Activated CD4-positive, CD25-positive, alpha-beta regulatory T cell treated with anti-CD3 and anti-CD28 coated beads, Interleukin-2, amount 50 U/mL, for 24 hours (primary cell): ENCODE measurements around the gene ADM2.
A peak's percentile ranks its signal among the peaks of the same experiment; 100 is the strongest.
"Not testable (repeated sequence)": the region's sequence is repeated elsewhere in the genome, so short reads cannot be mapped to it uniquely, and the experiment has no call there.

ENCODE experiments used
- ATAC-seq, 2 donors: fragments of 150-1000 bp; cut with Tn5 transposase; one replicate each; pipeline ENCODE4 v1.10.0; 2021; ENCODE audit warnings: mild to moderate bottlenecking in 1 of 2, moderate library complexity in 1 of 2

Gene ADM2

DNA sequence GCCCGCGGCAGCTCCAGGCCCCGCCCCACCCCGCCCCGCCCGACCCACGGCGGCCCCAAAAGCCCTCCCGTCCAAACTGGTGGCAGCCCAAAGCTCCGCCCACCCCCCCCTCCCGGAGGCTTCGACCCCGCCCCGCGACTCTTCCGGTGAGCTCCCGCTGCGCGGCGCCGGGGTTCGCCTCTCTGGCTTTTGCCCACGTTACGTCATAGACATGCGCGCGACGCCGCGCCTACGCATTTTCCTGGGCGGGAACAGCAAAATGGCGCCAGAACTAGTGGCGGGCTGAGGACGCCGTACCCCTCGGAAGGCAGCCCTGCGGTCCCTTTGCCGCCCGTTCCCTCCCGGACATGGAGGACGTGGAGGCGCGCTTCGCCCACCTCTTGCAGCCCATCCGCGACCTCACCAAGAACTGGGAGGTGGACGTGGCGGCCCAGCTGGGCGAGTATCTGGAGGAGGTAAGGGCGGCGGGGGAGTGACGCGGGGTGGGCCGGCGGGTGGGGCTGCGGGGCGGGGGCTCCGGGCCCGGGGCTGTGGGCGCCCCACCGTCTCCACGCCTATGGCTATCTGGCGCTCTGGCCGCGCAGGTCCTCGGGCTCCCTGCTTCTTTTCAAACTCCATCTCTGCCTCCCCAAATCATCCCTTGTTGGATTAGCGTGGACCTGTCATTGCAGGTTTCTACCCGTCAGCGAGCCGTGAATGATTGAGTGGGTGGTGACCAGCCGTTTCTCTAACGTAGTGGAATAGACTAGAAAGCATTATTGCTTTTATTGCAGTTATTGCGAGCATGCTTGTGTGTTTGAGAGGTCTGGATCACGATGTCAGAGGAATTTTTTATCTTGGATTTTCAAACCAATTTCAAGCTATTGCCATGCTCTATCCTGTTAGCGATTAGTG, 26.9 kb downstream of the ADM2 start, which contains the start of gene NCAPH2:
Gene NCAPH2 (plus strand): TSS at position 234 of the 894 bp plus-strand sequence. CDS start 114 bp downstream, at position 348.
- peak; percentile 67 to 79 for ATAC-seq

DNA sequence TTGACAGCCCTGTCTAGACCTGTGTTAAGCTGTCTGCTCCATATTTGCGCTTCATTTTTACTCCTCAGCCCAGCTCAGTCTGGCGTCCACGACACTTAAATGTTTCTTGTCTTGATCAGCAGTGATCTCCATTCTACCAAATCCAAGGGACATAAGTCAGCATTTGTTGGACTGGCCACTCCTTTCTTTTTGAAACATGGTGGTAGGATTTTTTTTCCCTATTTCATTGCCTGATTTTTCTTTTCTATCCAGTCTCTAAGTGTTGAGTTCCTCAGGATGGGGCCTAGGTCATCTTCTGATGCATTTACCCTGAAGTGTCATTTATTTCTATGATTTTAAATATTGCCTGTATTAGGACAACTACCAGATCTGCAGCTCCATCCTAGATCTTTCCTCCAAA, 27.6 kb downstream of the ADM2 start:
- no peak for ATAC-seq

DNA sequence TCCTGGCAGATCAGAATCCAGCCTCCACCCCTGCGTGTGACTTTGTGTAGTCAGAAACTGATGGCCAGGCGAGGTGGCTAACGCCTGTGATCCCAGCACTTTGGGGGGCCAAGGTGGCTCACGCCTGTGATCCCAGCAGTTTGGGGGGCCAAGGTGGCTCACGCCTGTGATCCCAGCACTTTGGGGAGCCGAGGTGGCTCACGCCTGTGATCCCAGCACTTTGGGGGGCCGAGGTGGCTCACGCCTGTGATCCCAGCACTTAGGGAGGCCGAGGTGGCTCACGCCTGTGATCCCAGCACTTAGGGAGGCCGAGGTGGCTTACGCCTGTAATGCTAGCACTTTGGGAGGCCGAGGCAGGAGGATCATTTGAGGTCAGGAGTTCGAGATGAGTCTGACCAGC, 31.8 kb downstream of the ADM2 start:
- no peak for ATAC-seq

DNA sequence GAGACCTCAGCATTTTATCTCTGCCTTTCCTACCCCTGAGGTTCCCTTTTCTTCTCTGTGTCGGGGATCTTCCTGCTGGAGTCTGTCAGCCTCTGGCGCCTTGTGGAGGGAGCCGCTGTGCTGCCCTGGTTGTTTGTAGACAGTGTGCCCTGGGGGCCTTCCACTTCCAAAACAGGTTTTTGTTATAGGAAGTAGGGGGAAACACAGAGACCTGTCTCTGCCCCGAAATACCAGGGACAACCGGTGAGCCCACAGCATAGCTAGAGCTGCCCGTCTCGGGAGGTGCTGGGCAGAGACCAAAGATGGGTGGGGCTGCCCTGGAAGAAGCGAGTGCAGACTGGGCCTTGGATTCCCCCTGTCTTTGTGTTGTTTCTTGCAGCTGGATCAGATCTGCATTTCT, 34.7 kb downstream of the ADM2 start:
- ATAC-seq: no peak

DNA sequence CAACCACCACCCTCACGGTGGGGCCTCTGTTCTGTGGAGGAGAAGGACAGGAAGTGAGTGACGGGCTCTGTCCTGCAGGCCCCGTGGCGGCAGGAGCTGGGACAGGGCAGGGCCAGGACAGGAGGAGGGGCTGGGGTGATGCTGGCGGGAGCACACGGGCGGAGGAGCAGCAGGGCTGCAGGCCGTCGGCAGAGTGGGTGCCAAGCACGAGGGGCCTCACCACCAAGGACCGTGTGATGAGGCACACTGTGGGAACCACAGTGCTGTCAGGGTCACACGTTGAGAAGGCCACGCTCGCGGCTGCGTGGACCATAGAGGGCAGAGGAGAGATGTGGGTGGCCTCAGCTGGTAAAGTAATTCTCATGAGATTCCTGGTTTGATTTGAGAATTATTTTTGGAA, 35.5 kb downstream of the ADM2 start:
- no peak for ATAC-seq

DNA sequence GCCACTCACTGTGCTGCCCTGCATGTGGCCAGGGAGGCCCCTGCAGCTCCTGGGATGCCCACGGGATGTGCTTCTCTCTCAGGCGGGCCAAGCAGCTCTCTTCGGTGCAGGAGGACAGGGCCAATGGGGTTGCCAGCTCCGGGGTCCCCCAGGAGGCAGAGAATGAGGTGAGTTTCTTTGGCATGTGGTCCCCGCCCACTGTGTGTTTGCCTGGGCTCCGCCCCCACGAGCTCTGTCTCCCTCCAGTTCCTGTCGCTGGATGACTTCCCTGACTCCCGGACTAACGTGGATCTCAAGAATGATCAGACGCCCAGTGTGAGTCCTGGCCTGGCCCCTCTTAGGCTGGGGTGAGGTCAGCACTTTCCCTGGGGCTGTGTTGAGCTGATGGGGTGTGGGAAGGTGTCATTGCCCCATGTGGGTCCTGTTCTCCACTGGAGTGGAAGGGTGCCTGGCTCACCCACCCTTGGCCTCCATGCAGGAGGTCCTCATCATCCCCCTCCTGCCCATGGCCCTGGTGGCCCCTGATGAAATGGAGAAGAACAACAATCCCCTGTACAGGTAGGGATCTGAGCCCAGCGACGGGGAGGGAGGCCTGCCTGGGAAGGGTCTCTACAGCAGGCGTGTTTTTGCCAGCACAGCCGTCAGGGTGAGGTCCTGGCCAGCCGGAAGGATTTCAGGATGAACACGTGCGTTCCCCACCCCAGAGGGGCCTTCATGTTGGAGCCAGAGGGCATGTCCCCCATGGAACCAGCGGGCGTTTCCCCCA, 36.3 kb downstream of the ADM2 start:
- no peak for ATAC-seq

DNA sequence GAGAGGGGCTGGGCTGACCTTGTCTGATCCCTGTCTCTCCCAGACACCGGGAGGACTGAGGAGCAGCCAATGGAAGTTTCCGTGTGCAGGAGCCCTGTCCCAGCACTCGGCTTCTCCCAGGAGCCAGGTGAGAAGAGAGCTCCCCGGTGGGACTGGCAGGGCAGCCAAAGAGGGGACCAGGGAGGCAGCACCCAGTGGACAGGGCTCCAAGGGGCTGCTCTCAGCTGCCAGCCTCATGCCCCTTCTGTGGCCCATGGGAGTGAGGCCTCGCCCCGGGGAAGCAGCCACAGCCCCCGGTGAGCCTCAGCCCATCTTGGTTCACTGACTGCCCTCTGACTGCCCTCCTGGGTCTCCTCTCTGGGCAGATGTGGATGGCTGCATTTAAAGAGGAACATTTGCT, 37.3 kb downstream of the ADM2 start:
- ATAC-seq: no peak

DNA sequence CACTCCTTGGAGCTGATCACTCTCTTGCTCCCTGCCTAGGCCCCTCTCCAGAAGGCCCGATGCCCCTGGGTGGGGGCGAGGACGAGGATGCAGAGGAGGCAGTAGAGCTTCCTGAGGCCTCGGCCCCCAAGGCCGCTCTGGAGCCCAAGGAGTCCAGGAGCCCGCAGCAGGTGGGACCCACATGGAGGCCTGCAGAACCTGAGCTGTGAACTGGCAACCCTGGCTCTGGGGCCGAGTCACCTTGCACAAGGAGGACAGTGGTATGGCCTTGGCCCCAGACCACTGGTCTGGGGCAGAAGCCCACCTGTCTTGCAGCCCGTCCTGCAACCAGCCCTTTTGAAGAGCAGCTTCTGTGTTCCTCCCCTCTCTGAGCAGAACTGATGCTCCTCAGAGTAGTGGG, 37.8 kb downstream of the ADM2 start:
- ATAC-seq: no peak

DNA sequence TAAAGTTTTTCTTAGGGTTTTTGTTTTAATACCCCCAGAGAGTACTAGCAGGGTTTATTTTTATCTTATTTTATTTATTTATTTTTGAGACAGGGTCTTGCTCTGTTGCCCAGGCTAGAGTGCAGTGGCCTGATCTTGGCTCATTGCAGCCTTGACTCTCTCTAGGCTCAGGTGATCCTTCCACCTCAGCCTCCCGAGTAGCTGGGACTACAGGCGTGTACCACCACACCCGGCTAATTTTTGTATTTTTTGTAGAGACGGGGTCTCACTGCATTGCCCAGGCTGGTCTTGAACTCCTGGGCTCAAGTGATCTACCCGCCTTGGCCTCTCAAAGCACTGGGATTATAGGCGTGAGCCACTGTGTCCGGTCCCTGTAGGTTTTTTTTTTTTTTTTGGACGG, 38.8 kb downstream of the ADM2 start:
- not testable (repeated sequence) for ATAC-seq

DNA sequence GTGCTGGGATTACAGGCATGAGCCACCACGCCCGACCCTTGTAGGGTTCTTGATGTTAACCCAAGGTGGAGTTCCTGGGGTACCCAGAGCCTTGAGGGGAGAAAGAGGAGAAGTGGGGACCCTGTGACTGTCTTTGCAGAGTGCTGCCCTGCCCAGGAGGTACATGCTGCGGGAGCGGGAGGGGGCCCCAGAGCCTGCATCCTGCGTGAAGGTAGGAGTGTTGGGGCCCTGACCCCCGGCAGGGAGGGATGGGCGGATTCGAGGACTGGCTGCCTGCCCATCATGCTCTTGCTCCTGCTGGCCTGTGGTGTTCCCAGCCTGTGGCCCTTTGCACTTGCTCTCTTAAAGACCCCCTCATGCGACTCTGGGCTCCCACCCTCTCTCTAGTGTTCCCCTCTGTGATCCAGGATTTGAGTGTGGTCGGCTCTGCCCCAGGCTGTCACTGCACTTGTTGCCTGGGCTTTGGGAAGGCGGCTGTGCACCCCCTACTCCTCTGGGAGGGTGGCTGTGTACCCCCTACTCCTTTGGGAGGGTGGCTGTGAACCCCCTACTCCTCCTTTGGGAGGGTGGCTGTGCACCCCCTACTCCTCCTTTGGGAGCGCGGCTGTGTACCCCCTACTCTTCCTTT, 39.6 kb downstream of the ADM2 start:
- ATAC-seq: no peak

DNA sequence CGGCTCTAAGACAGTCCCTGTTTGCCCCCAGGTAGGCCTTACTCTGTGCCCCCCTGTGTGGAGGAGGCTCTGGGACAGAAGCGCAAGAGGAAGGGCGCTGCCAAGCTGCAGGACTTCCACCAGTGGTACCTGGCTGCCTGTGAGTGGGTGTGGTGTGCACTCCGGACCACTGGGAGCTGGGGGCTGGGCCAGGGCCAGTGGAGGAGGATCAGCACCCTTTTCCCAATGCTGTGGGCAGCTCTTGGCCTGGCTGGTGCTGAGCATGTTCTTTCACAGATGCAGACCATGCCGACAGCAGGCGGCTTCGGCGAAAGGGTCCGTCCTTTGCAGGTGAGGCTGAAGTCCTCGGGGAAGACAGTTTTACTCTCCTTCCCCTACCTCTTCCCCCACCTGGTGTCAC, 40.4 kb downstream of the ADM2 start:
- no peak for ATAC-seq

DNA sequence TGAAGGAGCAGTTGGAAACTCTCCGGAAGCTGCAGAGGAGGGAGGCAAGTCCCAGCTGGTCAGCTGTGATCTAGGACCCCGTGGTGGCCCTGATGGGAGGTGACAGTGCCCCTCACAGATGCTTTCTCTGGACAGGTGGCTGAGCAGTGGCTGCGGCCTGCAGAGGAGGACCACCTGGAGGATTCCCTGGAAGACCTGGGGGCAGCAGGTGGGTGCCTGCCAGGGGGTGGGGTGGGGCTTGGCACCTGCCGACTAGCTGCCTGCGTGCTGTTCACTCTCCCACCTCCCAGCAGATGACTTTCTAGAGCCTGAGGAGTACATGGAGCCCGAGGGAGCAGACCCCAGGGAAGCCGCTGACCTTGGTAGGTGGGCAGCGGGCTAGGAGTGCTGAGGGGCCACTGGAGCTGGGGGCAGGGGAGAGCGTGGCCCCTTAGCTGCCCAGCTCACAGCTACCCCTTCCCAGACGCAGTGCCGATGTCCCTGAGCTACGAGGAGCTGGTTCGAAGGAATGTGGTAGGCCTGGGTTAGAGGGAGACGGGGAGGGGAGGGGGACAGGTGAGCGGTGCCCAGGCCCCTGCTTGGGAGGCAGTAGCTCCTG, 41.0 kb downstream of the ADM2 start:
- ATAC-seq: no peak

DNA sequence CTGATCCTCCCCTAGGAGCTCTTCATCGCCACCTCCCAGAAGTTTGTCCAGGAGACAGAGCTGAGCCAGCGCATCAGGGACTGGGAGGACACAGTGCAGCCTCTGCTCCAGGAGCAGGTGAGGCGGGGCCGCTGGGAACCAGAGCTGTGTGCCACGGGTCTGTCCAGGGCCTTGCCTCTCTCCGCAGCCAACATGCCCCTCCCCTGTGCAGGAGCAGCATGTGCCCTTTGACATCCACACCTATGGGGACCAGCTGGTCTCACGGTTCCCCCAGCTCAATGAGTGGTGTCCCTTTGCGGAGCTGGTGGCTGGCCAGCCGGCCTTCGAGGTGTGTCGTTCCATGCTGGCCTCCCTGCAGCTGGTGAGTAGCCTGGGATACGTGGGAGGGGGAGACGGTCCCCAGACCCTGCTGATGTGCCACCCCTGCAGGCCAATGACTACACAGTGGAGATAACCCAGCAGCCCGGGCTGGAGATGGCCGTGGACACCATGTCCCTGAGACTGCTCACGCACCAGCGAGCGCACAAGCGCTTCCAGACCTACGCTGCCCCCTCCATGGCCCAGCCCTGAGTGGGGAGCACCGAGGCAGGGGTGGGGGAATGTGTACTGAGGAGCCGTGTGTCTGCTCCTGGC, 41.6 kb downstream of the ADM2 start:
- ATAC-seq: no peak

DNA sequence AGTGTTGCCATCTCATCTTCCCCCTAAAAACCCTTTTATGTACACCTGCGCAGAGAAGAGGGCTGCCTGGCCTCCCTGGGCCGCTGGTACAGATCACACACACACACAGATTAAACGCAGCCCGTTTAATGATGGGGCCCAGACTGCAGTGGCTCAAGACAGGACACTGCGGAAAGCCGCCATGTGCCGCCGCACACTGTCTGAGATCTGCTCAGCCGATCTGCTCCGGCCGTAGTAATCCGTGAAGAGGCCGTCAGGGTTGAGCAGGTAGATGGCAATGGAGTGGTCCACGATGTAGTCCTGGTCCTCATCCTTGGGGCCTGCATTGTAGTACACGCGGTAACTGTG, 42.1 kb downstream of the ADM2 start:
- no peak for ATAC-seq

DNA sequence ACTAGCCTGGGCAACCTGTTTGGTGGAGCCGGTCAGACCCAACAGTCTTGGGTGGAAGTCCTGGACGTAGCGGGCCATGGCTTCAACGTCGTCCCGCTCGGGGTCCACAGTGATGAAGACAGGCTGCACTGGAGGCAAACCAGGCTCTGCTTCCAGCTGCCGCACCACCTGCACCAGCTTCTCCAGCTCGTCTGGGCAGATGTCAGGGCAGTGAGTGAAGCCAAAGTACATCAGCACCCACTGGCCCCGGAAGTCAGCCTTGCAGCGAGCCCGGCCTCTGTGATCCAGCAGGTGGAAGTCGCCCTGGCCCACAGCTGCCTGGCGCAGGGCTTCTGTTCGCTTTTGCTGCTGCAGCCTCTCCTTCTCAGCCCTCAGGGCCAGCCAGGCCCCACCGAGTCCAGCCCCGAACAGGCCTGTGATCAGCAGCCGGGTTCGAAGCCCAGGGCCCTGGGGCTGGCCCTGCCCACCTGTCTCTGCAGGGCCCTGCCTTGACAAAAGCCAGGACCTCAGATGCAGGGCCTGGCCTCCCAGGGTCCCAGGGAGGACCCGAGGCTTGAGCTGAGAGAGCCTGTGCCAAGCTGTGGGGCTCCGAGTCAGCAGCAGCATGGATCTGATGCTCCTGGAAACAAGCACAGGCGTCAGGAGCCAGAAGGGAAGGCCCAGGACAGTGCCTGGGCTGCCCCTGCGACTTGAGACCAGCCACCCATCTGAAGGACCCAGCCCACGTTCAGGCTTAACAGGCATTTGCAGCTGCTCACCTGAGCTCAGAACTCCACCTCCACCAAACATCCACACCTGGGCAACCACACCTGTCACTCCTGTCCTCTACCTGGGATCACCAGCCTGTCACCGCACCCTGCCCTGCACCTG, 42.7 kb downstream of the ADM2 start:
- no peak for ATAC-seq

DNA sequence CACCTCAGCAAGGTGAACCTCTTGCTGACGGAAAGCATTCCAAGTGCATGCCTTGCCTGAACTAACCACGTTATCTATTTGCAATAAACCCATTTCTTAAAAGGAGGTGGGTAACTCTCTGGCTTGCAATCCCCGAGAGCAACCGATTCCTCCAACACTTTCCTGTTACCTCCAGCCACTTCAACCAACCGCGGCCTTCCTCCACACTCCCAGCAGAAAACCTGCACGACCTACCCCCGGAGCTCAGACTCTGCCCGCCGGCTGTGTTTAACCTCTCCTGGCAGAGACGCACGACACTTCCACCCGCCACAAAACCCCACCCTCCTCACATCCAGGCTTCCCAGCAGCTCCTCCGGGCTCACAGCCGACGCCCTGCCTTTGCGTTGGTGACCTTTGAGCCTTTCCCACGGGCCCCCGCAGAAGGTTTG, 43.3 kb downstream of the ADM2 start:
- no peak for ATAC-seq

DNA sequence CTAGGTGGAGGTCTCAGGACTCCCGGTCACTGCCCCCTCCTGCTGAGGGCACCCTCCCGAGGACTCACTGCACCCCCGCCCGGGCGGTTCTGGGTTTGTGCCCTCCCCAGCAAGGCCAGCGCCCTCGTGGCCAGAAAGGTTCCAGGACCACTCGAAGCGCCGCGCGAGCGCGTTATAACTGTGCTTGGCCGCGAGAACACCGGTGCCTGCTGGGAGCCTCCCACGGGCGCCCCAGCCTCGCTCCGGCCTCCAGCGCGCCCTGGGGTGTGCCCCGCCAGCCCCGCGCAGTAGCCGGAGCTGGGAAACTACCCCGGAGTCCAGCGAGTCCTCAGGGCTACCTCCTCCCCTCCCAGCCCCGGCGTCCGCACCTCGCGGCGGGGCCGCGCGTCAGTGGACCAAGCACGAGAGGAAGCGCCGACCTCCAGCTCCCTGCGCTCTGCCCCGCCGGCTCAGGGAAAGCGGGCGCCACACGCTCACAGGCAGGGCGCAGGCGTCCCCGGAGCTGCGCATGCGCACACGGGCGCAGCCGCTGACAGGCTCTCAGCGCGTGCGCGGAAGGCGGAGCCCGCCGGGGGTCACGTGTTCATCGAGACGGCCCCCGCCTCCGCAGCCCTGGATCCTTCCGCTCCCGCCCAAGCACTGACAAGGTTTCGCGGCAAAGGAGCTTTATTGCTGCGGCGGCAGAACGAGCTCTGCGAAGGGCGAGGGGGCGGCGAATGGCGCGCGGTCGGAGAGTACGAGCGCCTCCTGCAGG, 43.9 kb downstream of the ADM2 start, which contains the start of gene SCO2:
Gene SCO2 (minus strand): TSS at position 495 of the 754 bp plus-strand sequence. CDS start 1,187 bp downstream, outside the sequence.
- peak; percentile 53 to 58 for ATAC-seq

DNA sequence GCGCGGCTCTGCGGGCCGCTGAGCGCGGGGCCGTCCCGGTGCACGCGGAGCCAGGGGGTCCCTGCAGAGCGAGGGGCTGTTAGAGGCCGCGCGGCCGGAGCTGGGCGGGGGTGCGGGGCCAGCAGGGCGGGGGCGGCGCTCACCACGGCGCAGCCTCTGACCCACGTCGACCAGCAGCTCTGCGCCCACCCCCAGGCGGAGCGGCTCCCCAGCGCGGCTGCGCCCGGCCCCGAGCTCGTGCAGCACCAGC, 44.4 kb downstream of the ADM2 start:
- no peak for ATAC-seq

DNA sequence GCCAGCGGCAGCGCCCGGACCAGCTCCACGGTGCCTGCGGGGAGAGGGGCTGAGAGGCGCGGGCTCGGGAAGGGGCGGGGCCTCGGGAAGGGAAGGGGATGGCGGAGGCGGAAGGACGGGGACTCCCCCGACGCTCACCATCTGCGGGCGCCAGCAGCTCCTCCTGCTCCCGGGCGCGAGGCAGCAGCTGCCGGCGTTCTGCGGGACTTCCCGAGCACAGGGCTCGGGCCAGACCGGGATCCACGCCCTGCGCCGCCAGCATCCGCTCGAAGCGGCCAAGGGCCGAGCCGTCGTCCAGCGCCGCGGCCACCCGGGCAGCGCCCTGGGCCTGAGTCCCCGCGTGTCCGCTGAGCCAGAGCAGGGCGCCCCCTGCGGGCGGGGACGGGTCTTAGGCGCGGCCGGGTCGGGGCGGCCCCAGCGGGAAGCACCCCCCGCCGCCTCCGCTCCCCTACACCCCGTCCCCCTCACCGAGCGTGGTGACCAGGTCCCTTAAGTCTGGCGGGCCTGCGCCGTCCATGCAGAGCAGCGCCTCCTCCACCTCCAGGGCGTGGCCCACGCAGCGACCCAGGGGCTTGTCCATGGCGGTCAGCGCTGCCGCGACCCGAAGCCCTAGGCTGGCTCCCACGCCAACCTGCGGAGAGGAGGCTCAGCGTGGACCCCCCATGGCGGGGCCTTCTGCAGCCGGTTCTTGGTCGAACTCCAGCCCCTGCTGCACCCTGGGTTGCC, 44.9 kb downstream of the ADM2 start:
- peak; percentile 28 to 33 for ATAC-seq
